Transverse colon (tissue), 3 donors: ENCODE measurements around the gene CCSER2.

Source experiments
- EP300 ChIP-seq: sonication (generic); formaldehyde crosslinking; IDR thresholded peaks from one replicate; pipeline ENCODE4 v1.6.1; 2017; ENCODE audit warnings: antibody characterized with exemption, low read depth
- POLR2A ChIP-seq: fragments of 450-650 bp; IDR thresholded peaks from one replicate; pipeline ENCODE4 v1.6.1; 2016; ENCODE audit warnings: antibody characterized with exemption, mild to moderate bottlenecking, moderate library complexity
- TF ChIP-seq, protein P1 (sequence below), 5 experiments: fragments of 200-600 bp in 3 of 5; fragments of 450-650 bp in 2 of 5; sonication (generic) in 3 of 5; IDR thresholded peaks; 1 replicate in 2 of 5; 2 replicates in 3 of 5; pipeline ENCODE4 v1.5.1; 2016 to 2017; ENCODE audit warnings: antibody characterized with exemption in 5 of 5, inconsistent platforms in 3 of 5, mild to moderate bottlenecking in 2 of 5, moderate library complexity in 1 of 5

DNA sequence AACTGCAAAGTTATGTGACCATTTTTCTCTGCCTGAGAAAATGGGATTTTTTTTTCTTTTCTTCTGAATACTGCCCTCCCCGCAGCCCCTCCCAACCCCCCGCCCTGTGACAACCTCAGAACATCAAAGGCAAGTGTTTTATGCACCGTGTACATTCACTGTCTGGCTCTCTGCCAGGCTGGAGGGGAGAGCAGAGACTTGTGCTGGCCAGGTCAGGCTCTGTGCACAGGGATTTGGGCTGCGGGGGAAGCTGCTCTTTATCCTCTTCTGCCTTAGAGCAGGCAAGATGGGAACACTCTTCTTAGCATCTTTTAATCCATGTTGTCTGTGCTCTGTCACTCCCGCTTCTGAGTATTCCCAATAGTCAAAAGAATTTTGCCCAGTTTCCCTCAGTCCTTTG, 195.1 kb downstream of the CCSER2 start:
- TF ChIP-seq, protein P1, sequence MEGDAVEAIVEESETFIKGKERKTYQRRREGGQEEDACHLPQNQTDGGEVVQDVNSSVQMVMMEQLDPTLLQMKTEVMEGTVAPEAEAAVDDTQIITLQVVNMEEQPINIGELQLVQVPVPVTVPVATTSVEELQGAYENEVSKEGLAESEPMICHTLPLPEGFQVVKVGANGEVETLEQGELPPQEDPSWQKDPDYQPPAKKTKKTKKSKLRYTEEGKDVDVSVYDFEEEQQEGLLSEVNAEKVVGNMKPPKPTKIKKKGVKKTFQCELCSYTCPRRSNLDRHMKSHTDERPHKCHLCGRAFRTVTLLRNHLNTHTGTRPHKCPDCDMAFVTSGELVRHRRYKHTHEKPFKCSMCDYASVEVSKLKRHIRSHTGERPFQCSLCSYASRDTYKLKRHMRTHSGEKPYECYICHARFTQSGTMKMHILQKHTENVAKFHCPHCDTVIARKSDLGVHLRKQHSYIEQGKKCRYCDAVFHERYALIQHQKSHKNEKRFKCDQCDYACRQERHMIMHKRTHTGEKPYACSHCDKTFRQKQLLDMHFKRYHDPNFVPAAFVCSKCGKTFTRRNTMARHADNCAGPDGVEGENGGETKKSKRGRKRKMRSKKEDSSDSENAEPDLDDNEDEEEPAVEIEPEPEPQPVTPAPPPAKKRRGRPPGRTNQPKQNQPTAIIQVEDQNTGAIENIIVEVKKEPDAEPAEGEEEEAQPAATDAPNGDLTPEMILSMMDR (IDR thresholded peaks at IDR 0.05): no peak
- no peak for TF ChIP-seq POLR2A
- TF ChIP-seq EP300: no peak
